Activated CD8-positive, alpha-beta memory T cell treated with anti-CD3 and anti-CD28 coated beads for 48 hours (primary cell): ENCODE data around the gene BEND7.
"Not testable (repeated sequence)": the region's sequence is repeated elsewhere in the genome, so short reads cannot be mapped to it uniquely, and the experiment has no call there.

Source experiments
- DNase-seq, 3 experiments: peaks; one replicate each; pipeline ENCODE4 v3.0.0-alpha.2; 2020; ENCODE audit warnings: low read depth in 2 of 3, low spot score in 2 of 3

BEND7 gene

GRCh38 chr10:13420532-13421307 is 108.1 kb downstream of the BEND7 start:
- no peak for DNase-seq

GRCh38 chr10:13417459-13418126 is 111.2 kb downstream of the BEND7 start:
- DNase-seq = no peak

GRCh38 chr10:13416760-13417159 is 112.1 kb downstream of the BEND7 start:
- DNase-seq = no peak

- DNase-seq = no peak
These were observed 114.0 kb downstream of the BEND7 start for GRCh38 chr10:13414855-13415254.

- DNase-seq = no peak
These were observed 114.7 kb downstream of the BEND7 start for GRCh38 chr10:13414137-13414536.

GRCh38 chr10:13412894-13413293 is 115.9 kb downstream of the BEND7 start:
- no peak for DNase-seq

- DNase-seq = no peak
These were observed 124.0 kb downstream of the BEND7 start for GRCh38 chr10:13404791-13405190.

GRCh38 chr10:13404305-13404759 is 124.5 kb downstream of the BEND7 start:
- DNase-seq = no peak

GRCh38 chr10:13403426-13403825 is 125.4 kb downstream of the BEND7 start:
- not testable (repeated sequence) for DNase-seq

- no peak for DNase-seq
These were observed 126.8 kb downstream of the BEND7 start for GRCh38 chr10:13402021-13402420.

- no peak for DNase-seq
These were observed 127.7 kb downstream of the BEND7 start for GRCh38 chr10:13401142-13401541.

GRCh38 chr10:13400196-13400965 is 128.4 kb downstream of the BEND7 start:
- no peak for DNase-seq

- DNase-seq = no peak
These were observed 129.1 kb downstream of the BEND7 start for GRCh38 chr10:13399752-13400151.

GRCh38 chr10:13399236-13399635 is 129.6 kb downstream of the BEND7 start:
- no peak for DNase-seq

GRCh38 chr10:13397052-13397451 is 131.8 kb downstream of the BEND7 start:
- no peak for DNase-seq

- no peak for DNase-seq
These were observed 132.4 kb downstream of the BEND7 start for GRCh38 chr10:13396369-13396768.

- DNase-seq = no peak
These were observed 133.3 kb downstream of the BEND7 start for GRCh38 chr10:13395540-13395939.

GRCh38 chr10:13393640-13394039 is 135.2 kb downstream of the BEND7 start:
- no peak for DNase-seq

- no peak for DNase-seq
These were observed 136.1 kb downstream of the BEND7 start for GRCh38 chr10:13392701-13393100.
